RWPE1 (cell line): Measurements from ENCODE around the gene NXN.

Experiments used
- CTCF ChIA-PET: fragments of 350-600 bp; sonication (Branson Sonifier 250); formaldehyde crosslinking; extraction: SDS; loops from one replicate; lab custom pipeline; 2021; lab: Yijun Ruan, JAX
- POLR2A ChIA-PET: fragments of 400-600 bp; formaldehyde crosslinking; extraction: SDS; loops from one replicate; lab custom pipeline; 2020; ENCODE audit warnings: antibody characterized with exemption; ENCODE audit not compliant: low non-redundant PET; lab: Yijun Ruan, JAX
- DNase-seq: peaks from one replicate; pipeline ENCODE4 v3.0.0; 2012; ENCODE audit warnings: low spot score
- H3K27ac ChIP-seq: fragments of 450-650 bp; 2 replicates; pipeline ENCODE4 v1.5.1; 2017
- TF ChIP-seq, protein P1 (sequence below): fragments of 450-650 bp; conservative IDR thresholded peaks from 2 replicates; pipeline ENCODE4 v1.5.1; 2017; ENCODE audit warnings: low read depth, mild to moderate bottlenecking

Gene NXN

DNA sequence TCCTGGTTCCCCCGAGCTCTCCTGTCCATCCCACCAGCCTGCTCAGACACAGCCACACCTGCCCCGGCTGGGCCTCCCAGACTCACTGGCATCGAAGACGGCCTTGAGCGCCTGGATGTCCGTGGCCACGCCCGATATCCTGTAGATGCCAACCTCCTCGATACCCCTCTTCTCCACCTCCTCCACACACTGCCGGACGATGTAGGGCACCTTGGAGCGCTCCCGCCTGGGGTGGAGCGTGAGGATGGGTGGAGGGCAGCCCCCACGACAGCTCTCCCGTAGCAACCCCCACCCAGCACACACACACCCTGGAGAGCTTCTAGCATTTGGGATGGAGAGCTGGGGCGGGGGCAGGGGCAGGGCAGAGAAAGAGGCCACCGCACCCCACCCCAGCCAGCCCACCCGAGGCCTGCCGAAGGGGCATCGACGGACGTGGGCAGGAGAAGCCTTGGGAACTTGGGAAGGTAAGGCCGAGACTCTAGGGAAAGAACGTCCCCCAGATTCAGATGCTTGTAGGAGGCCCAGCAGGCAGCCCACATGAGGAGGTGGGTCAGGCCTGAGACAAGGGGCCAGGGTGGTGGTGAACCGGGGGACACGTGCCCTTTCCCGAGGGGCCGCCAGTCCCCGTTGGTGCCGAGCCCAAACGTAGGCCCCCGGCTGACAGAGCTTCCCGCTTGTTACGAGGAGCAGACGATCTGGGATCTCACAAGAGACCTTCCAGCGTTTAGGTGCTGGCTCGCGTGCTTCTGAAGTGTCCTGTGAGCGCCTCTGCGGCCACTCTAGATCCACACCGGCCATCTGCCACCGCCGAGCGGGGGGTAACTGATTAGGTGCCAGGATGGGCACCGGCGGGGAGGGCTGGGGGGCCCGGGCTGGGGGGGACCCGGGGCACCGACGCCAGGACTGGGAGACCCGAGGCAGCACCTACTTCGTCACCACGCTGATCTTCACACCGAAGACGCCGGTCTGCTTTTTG lies 32.5 kb upstream of the NXN start:
- CTCF ChIA-PET = interaction anchor here (1.0 kb wide), 1 partner anchor 9 kb away, joined by 3 read pairs; no protein-coding TSS in a partner anchor
- POLR2A ChIA-PET = no interaction called here
- peak overlapping the region; percentile 49 for H3K27ac ChIP-seq
- TF ChIP-seq, protein P1, sequence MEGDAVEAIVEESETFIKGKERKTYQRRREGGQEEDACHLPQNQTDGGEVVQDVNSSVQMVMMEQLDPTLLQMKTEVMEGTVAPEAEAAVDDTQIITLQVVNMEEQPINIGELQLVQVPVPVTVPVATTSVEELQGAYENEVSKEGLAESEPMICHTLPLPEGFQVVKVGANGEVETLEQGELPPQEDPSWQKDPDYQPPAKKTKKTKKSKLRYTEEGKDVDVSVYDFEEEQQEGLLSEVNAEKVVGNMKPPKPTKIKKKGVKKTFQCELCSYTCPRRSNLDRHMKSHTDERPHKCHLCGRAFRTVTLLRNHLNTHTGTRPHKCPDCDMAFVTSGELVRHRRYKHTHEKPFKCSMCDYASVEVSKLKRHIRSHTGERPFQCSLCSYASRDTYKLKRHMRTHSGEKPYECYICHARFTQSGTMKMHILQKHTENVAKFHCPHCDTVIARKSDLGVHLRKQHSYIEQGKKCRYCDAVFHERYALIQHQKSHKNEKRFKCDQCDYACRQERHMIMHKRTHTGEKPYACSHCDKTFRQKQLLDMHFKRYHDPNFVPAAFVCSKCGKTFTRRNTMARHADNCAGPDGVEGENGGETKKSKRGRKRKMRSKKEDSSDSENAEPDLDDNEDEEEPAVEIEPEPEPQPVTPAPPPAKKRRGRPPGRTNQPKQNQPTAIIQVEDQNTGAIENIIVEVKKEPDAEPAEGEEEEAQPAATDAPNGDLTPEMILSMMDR = no peak
- no peak for DNase-seq

DNA sequence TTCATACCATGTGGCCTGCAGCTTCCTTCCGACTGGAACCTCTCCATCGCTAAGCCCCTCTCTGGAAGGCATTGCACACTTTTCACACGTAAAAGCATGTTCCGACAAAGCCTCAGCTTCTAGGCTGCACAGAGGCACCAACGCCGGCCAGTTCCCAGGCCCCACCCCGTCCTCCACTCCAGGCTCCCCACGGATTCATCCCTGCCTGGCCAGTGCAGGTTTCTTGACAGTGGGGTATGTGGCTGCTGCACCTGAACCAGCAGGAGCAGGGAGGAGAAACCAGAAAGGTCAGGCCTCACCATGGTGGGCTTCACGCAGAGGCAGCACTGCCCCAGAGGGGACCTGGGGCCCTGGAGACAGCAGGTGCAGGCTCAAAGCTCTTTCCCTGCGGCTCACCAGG lies 31.6 kb upstream of the NXN start:
- no peak for DNase-seq
- ChIA-PET CTCF (no interaction called here), POLR2A (interaction anchor here (0.6 kb wide), 1 partner anchor 1393 kb away, joined by 3 read pairs; no protein-coding TSS in a partner anchor)
- TF ChIP-seq, protein P1 = no peak
- peak overlapping the region; percentile 49 for H3K27ac ChIP-seq

DNA sequence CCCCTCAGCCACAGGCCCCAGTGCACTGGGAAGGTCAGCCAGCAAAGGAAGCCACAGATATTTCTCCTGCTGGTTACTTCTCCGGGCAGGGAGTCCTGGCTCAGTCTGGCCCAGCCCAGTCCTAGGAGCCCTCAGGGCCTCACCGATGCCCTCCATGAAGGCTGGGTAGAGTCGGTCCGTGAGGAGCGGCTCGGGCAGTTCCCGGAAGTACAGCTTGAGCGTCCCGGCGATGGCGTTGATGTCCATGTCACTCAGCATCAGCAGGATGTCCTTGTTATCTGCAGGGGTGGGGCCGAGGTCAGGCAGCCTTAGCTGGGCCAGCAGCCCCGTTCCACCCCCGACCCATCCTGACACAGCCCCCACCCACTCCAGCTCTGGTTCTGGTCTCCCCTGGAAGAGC lies 31.0 kb upstream of the NXN start:
- DNase-seq = no peak
- ChIA-PET CTCF (no interaction called here), POLR2A (interaction anchor here (0.6 kb wide), 1 partner anchor 1394 kb away, joined by 3 read pairs; no protein-coding TSS in a partner anchor)
- TF ChIP-seq, protein P1 = no peak
- H3K27ac ChIP-seq = peak overlapping the region; percentile 49

DNA sequence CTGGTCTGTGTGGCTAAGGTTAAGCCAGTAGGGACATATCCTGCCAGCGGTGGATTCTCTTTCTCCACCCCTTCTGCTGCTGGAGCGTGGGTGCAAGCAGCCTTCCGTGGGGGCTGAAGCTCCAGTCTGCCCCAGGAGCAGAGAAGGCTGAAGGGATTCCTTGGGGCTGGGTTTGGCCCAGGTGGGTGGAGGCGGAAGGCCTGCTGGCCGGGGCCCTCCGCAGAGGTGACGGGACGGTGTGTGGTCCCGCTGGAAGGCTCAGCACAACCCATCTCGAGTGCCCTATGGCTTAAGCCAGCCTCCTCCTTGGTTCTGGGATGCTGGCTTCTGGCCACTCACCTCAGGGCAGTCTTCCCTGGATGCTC lies 30.5 kb upstream of the NXN start:
- DNase-seq = no peak
- TF ChIP-seq, protein P1 = no peak
- POLR2A ChIA-PET = no interaction called here
- CTCF ChIA-PET = no interaction called here
- peak overlapping the region; percentile 49 for H3K27ac ChIP-seq

DNA sequence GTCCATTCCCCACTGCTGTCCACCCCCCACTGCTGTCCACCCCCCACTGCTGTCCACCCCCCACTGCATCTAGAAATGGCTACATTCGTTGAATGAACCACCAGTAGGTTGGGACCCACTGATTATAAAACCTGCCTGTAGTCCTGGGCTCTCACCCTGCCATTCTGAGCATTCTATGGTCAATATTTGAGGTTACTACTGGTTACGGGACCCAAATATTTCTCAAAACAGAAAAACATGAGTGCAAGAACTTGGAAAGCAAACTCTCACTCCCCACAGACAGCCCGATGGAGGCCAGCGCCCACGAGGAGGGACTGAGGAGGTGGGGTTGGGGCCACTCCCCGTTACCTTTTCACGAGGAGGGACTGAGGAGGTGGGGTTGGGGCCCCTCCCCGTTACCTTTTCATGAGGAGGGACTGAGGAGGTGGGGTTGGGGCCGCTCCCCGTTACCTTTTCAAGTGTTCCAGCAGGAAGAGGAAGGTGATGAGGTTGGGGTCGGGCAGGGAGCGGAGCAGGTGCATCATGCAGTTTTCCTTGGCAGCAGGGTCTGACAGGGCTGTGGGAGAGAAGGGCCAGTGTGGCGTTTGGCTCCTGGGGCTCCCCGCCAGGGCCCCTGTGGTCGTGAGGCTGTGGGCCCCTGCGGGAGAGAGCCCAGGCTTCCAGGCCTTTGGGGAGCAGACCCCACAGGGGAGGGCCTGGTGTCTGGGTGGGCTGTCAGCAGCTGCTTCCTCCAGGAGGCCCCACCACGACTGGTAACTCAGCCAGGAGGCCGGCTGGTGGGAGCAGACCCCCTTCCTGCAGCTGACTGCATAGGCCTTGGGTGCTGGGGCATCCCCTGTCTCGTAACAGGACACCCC lies 29.9 kb upstream of the NXN start:
- ChIA-PET POLR2A (no interaction called here), CTCF (no interaction called here)
- H3K27ac ChIP-seq = peak overlapping the region; percentile 49
- DNase-seq = no peak
- TF ChIP-seq, protein P1 = no peak
